Lung (tissue), 12 donors: Measurements from ENCODE around the gene FATE1. TPM values are rescaled to one million over a fixed set of nuclear protein-coding genes. Genes with fewer than 3 reads are reported as not detected.

Source experiments
- ATAC-seq: fragments of 200-7000 bp; cut with Tn5 transposase; one replicate; pipeline ENCODE4 v1.9.1; 2020; ENCODE audit warnings: moderate number of reproducible peaks; ENCODE audit not compliant: insufficient read depth, low FRiP score
- DNase-seq, 3 donors: peaks; one replicate each; pipeline ENCODE4 v3.0.0-alpha.2; 2013 to 2017
- H3K27ac ChIP-seq, 2 donors: one replicate each; pipeline ENCODE4 v1.5.1; 2013; ENCODE audit warnings: mild to moderate bottlenecking in 2 of 2, moderate library complexity in 2 of 2, control low read depth in 1 of 2, inconsistent platforms in 1 of 2, low read depth in 1 of 2, low read length in 1 of 2
- H3K27me3 ChIP-seq, 3 donors: one replicate each; pipeline ENCODE4 v1.5.1; 2013; ENCODE audit warnings: low read length in 2 of 3; ENCODE audit not compliant: control insufficient read depth in 3 of 3, insufficient read depth in 3 of 3
- H3K36me3 ChIP-seq, 4 donors: one replicate each; pipeline ENCODE4 v1.5.1; 2013; ENCODE audit warnings: low read length in 4 of 4, mild to moderate bottlenecking in 1 of 4, moderate library complexity in 1 of 4; ENCODE audit not compliant: control insufficient read depth in 4 of 4, insufficient read depth in 4 of 4
- H3K4me1 ChIP-seq, 5 donors: one replicate each; pipeline ENCODE4 v1.5.1; 2013; ENCODE audit warnings: low read length in 5 of 5, mild to moderate bottlenecking in 2 of 5, moderate library complexity in 1 of 5; ENCODE audit not compliant: control insufficient read depth in 5 of 5, insufficient read depth in 5 of 5
- H3K4me3 ChIP-seq: one replicate; pipeline ENCODE4 v1.5.1; 2013; ENCODE audit warnings: mild to moderate bottlenecking, control low read depth, moderate library complexity
- H3K9ac ChIP-seq, 2 donors: one replicate each; pipeline ENCODE4 v1.5.1; 2013; ENCODE audit warnings: low read length in 2 of 2, control low read depth in 1 of 2; ENCODE audit not compliant: insufficient read depth in 1 of 2
- H3K9me3 ChIP-seq, 4 donors: one replicate each; pipeline ENCODE4 v1.5.1; 2013; ENCODE audit warnings: low read length in 3 of 4, mild to moderate bottlenecking in 1 of 4, moderate library complexity in 1 of 4; ENCODE audit not compliant: control insufficient read depth in 4 of 4, insufficient read depth in 3 of 4
- WGBS, 2 donors: extraction: QIAGEN DNeasy Blood & Tissue Kit; methylation state at CpG; one replicate each; pipeline ENCODE4 v1.1.7; 2013; 5-methylcytosine and 5-hydroxymethylcytosine counted together
- polyA plus RNA-seq, 2 donors: library from polyadenylated mRNA; stranded (reverse); fragments of 200-250 nt; gene quantifications; one replicate each; pipeline ENCODE4 v1.2.1, GENCODE V29; 2013
- total RNA-seq, 2 donors: library from RNA; depleted of rRNA in 1 of 2; stranded (reverse); fragments of >200 nt in 1 of 2; gene quantifications; one replicate each; pipeline ENCODE4 v1.2.1, GENCODE V29; 2014 to 2021
- TF ChIP-seq, protein P1 (sequence below): IDR thresholded peaks from 2 replicates; pipeline ENCODE4 v1.5.1; 2012; ENCODE audit warnings: mild to moderate bottlenecking; ENCODE audit errors: control extremely low read depth, extremely low read depth
- donor health status: control.
- donor health status: control.
- donor health status: Bipolar disorder and iron deficiency.
- donor health status: healthy.
- donor health status: DM: yes; HTN: yes; CAD: no.

Gene FATE1
- total and polyA plus RNA-seq, 4 donors = 0.05 to 1.0 (median 0.37) TPM; not detected in 1

DNA sequence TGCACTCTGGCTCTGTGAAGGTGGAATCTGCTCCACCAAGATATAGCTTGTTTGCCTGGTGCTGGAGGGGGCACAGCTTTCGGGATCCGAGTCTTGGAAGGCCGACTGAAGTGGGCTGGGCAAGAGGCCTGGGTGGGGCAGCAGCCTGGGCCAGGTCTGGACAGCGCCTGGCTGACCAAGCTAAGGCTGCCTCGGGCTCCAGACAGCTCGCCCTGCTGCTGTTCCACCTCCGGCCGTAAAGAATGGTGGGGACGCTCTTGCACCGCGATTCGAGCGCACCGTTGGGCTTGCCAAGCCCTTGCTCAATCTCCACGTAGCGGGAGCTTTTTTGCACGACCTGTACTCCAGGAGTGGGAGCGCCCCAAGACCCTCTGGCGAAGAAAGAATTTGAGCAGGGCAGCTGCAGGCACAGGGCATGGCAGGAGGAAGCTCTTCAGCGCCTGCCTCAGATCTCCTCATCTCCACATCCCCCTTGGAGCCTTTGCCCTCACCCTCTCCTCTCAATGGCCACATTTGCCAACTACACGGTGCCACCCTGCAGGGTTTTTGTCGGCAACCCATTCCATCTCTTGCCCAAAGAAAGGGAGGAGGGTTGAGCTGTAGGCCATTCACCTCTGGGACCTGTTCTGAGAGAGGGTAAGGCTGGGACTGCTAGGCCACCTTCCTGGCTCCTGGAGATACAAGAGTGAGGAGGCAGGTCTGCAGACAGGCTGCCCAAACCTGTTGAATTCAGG is 37.6 kb downstream of the FATE1 start:
- H3K36me3 ChIP-seq = no peaks in the 10 kb centered on the region
- DNase-seq (peak; percentile 59 to 70 (median 63)), ATAC-seq (peak; percentile 83)
- H3K9ac ChIP-seq = no peak overlapping the region
- H3K27ac ChIP-seq = no peak overlapping the region
- no peaks in the 10 kb centered on the region for H3K4me1 ChIP-seq
- TF ChIP-seq, protein P1, sequence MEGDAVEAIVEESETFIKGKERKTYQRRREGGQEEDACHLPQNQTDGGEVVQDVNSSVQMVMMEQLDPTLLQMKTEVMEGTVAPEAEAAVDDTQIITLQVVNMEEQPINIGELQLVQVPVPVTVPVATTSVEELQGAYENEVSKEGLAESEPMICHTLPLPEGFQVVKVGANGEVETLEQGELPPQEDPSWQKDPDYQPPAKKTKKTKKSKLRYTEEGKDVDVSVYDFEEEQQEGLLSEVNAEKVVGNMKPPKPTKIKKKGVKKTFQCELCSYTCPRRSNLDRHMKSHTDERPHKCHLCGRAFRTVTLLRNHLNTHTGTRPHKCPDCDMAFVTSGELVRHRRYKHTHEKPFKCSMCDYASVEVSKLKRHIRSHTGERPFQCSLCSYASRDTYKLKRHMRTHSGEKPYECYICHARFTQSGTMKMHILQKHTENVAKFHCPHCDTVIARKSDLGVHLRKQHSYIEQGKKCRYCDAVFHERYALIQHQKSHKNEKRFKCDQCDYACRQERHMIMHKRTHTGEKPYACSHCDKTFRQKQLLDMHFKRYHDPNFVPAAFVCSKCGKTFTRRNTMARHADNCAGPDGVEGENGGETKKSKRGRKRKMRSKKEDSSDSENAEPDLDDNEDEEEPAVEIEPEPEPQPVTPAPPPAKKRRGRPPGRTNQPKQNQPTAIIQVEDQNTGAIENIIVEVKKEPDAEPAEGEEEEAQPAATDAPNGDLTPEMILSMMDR = peak; percentile 45
- no peaks in the 10 kb centered on the region for H3K9me3 ChIP-seq
- H3K4me3 ChIP-seq = no peak overlapping the region
- WGBS, 2 donors = 11 to 17% methylated on average over 17 to 22 of the region's 22 CpGs
- peaks cover 0 to 3% (median 2%) of the 10 kb centered on the region in 3 donors for H3K27me3 ChIP-seq

DNA sequence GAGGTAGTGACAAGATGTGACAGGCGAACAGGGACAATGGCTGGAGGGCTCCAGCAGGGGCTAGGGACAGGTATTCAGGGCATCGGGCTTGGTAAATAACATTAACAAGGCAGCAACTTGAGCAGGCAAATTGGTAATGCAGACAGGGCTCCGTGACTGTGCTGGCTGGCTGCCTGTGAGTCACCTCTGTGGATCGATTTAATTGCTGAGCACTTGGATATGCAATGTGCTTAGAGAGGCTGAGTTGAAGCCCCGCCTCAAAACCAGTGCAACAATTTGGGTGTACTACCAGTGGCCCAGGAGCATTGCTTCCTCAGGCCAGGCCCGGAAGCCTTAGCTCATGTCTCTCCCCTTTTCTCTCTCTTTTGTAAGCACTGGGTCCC is 38.2 kb downstream of the FATE1 start:
- 70 to 86% methylated on average over 6 of the region's 6 CpGs for WGBS, 2 donors
- H3K4me1 ChIP-seq = no peaks in the 10 kb centered on the region
- H3K9ac ChIP-seq = no peak overlapping the region
- peaks cover 0 to 2% (median 2%) of the 10 kb centered on the region in 3 donors for H3K27me3 ChIP-seq
- no peak overlapping the region for H3K4me3 ChIP-seq
- no peaks in the 10 kb centered on the region for H3K9me3 ChIP-seq
- H3K36me3 ChIP-seq = no peaks in the 10 kb centered on the region
- TF ChIP-seq, protein P1 = no peak
- DNase-seq (no peak), ATAC-seq (no peak)
- no peak overlapping the region for H3K27ac ChIP-seq

DNA sequence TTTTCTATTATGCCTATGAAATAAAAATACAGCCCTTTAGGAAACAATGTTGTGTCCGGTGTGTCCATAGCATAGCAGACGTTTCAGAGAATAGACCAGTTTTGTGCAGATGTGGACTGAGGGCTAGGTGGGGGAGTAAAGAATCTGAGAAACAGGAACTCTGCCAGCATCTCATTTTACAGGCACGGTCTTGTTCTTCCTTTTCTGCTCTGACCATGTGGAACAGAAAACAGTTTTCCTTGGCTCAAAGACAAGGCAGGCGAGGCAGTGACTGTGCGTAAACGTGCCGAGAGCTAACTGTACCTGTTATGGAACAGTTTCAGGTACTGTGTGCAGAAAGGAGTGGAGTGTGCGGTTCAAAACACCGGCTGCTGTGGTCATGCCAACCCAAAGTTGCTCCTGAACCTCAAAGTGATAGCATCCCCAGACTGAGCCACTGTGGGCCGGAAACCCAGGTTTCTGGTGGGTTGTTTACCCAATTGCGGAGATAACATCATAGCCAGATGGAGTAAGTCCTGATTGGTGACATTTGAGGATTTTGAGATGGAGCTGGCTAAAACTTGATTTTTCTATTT is 38.9 kb downstream of the FATE1 start:
- 74 to 79% methylated on average over 11 of the region's 11 CpGs for WGBS, 2 donors
- no peak for DNase-seq
- Histone ChIP-seq H3K4me3 (no peak overlapping the region), H3K9me3 (no peaks in the 10 kb centered on the region), H3K27me3 (peaks cover 0 to 4% (median 0%) of the 10 kb centered on the region in 3 donors), H3K27ac (no peak overlapping the region), H3K4me1 (no peaks in the 10 kb centered on the region), H3K9ac (no peak overlapping the region), H3K36me3 (no peaks in the 10 kb centered on the region)
- TF ChIP-seq, protein P1 = no peak
- ATAC-seq = no peak
